GM12872 (cell line): Measurements from ENCODE around the gene GIMAP2.

ENCODE experiments used
- CTCF ChIP-seq: IDR thresholded peaks from 3 replicates; pipeline ENCODE4 v1.5.1; 2011; ENCODE audit warnings: low read depth, mild to moderate bottlenecking, low read length, moderate library complexity; ENCODE audit not compliant: insufficient read depth

The GIMAP2 gene

GRCh38 chr7:150656047-150656446 is 29.5 kb upstream of the GIMAP2 start:
- no peak for TF ChIP-seq CTCF

- no peak for TF ChIP-seq CTCF
Observed at GRCh38 chr7:150657526-150657925, 28.0 kb upstream of the GIMAP2 start.

DNA sequence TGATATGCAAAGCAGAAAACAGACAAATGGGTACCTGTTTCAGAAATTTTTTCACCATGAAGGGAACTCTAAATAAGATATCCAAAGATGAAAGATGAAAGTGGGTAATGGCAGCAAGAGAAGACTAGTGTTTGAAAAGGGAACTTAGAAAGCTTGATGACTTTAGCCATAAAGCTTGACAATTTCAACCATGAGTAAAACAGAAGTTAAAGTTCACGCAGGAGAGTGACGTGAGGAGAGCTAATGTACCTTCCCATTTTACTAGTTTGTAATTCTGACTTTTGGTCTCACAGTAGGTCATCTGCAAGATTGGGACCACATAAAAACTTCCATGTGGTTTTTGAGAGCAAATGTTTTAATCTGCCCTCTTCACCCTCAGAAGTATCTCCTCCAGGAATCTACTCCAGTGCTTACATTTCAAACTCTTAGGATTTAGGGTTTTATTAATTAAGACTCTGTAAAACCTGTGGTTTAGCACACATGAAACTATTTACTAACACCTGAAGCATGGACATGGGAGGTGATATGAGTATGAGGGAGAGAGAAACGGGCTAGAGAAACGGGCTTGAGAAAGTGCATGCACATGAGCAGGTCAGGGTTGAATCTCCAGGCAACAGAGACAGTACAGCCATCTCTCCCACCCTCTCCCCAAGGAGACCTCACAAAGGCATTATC is 24.4 kb upstream of the GIMAP2 start:
- no peak for TF ChIP-seq CTCF

DNA sequence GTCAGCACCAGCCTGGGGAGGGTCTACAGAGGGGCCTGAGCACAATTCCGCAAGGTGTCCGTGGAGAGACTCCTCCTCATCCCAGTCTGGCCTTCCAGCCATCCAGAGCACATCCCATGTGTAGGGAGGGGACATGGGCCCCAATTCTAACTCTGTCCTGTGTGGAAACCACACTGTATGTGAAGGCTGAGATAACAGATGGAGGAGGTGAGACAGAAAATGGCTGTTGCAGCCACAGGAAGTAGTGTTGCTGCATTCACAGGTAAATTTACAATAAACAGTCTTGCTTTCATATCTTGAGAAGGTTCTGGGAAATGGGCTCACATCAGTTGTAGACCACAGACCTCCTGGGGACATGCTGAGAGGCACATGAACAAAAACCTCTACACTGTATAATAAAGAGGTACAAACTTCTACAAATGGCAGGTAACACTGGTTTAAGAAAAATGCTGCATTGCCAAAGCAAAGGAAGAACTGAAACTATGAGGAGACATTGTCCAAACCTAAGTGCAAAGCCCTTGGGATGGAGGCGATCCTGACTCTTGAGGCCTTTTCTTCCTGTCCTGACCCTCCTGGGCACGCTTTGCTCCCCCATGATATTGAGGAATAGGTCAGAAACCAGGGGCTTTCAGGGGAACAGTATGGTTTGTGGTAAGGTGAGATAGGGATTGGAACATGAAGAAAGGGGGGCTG is 21.6 kb upstream of the GIMAP2 start:
- no peak for TF ChIP-seq CTCF

DNA sequence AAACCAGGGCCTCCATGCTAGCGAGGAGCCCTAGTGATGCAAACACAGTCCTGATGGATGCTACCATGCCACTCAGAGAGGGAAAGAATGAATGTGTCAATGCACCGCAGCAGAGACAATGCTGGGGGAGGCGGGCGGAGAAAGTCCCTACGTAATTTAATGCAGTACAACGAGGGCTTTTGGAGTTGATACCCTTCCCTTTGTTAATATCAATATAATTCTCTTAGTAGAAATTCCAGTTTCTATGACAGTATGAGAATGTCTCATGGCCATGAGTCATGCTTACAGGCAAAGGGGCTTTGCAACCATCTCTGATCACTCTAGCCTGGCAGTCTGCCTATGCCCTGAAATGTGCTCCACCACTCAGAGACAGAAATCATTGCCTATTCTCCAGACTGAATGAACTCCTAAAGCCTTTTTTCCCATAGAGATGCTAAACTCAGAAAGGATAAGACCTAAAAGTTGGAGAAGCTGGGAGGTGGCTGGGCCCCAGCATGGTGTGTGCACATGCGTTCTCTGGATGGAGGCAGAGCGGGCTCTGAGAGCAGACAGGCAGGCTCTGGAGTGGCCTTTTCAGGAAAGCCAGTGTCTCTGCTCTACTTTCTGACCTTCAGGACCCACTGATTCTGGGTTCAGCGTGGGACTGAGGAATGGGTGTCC is 20.3 kb upstream of the GIMAP2 start:
- no peak for TF ChIP-seq CTCF

DNA sequence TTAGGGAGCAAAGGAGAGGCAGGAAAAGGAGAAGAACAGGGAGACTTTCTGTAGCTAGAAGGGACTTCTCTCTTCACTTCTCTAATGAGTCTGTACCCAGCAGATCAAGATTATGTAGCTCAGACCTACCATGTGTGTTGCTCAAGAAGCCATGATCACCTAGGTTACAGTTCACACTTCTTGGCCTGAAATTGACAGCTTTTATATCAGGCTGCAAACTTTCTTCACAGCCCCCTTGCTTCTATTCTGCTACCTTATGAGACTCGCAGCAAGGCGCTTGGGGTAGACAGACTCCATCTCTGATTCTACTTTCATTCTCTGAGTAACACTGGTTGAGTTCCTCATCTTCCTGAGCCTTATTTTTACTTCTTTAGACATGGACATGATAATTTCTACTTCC is 19.6 kb upstream of the GIMAP2 start:
- no peak for TF ChIP-seq CTCF

DNA sequence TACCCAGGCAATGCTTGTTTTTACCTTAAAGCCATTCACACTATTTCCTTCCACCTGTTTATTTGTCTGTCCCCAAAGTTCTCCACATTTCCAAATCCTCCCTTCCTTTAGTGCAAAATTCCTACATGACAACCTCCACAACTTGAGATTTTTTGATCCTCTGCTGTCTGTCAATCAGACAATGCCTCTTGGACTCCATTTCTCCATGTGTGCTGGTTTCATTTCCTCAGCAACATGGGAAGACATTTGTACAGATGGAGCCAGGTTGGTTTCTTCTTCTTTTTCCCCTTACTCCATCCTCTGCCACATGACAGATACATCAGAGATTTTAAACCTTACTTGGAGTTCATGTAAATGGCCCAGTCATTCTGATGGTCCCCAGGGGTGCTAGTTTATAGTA is 19.1 kb upstream of the GIMAP2 start:
- no peak for TF ChIP-seq CTCF
